ENCODE data around the gene GNAZ. TPM values are rescaled to one million over a fixed set of nuclear protein-coding genes. Genes with fewer than 3 reads are reported as not detected.

GNAZ gene
- total RNA-seq, 1 donor from 2014 or later, result 1.1 TPM

- Histone ChIP-seq H3K27ac (ENCODE audit: low read depth, low read length) (no peak overlapping the region), H3K36me3 (ENCODE audit: insufficient read depth, low read length) (no peaks in the 10 kb centered on the region), H3K27me3 (ENCODE audit: insufficient read depth, low read length) (peaks cover 4% of the 10 kb centered on the region), H4K20me1 (ENCODE audit: insufficient read depth, low read length) (no peaks in the 10 kb centered on the region), H3K4me2 (ENCODE audit: low read length) (no peak overlapping the region), H3K9ac (ENCODE audit: low read length) (no peak overlapping the region), H3K9me3 (ENCODE audit: insufficient read depth, low read depth, low read length) (peaks cover 4% of the 10 kb centered on the region), H3K4me1 (ENCODE audit: insufficient read depth, low read length) (no peaks in the 10 kb centered on the region), H3K4me3 (ENCODE audit: insufficient read depth, low read depth, low read length) (no peak overlapping the region), H2AFZ (ENCODE audit: low read depth, low read length) (no peak overlapping the region), H3K79me2 (ENCODE audit: insufficient read depth, low read length) (no peaks in the 10 kb centered on the region)
- H3K9me3 Mint-ChIP-seq (ENCODE audit: unreplicated experiment), result peaks cover 11% of the 10 kb centered on the region
- DNase-seq (ENCODE audit: low read depth), result no peak
- H3K27ac Mint-ChIP-seq (ENCODE audit: unreplicated experiment), result no peak overlapping the region
- H3K4me3 Mint-ChIP-seq (ENCODE audit: unreplicated experiment), result no peak overlapping the region
- TF ChIP-seq, protein P1, sequence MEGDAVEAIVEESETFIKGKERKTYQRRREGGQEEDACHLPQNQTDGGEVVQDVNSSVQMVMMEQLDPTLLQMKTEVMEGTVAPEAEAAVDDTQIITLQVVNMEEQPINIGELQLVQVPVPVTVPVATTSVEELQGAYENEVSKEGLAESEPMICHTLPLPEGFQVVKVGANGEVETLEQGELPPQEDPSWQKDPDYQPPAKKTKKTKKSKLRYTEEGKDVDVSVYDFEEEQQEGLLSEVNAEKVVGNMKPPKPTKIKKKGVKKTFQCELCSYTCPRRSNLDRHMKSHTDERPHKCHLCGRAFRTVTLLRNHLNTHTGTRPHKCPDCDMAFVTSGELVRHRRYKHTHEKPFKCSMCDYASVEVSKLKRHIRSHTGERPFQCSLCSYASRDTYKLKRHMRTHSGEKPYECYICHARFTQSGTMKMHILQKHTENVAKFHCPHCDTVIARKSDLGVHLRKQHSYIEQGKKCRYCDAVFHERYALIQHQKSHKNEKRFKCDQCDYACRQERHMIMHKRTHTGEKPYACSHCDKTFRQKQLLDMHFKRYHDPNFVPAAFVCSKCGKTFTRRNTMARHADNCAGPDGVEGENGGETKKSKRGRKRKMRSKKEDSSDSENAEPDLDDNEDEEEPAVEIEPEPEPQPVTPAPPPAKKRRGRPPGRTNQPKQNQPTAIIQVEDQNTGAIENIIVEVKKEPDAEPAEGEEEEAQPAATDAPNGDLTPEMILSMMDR (IDR thresholded peaks at IDR 0.05; ENCODE audit: insufficient read depth, low read depth, low read length), result no peak
- TF ChIP-seq EZH2 (IDR thresholded peaks at IDR 0.05; ENCODE audit: insufficient read depth, low read length), result no peak
- H3K4me1 Mint-ChIP-seq (ENCODE audit: low read depth, unreplicated experiment), result no peaks in the 10 kb centered on the region
- peaks cover 56% of the 10 kb centered on the region for H3K27me3 Mint-ChIP-seq (ENCODE audit: low read depth, unreplicated experiment)
- no peak for FAIRE-seq
- no peaks in the 10 kb centered on the region for H3K36me3 Mint-ChIP-seq (ENCODE audit: low read depth, unreplicated experiment)
These were observed 14.7 kb upstream of the GNAZ start for GRCh38 chr22:23055449-23056179.

GRCh38 chr22:23057331-23057730 is 13.0 kb upstream of the GNAZ start:
- no peak overlapping the region for H3K4me3 Mint-ChIP-seq (ENCODE audit: unreplicated experiment)
- H4K20me1 ChIP-seq (ENCODE audit: insufficient read depth, low read length), result no peaks in the 10 kb centered on the region
- no peak overlapping the region for H3K4me2 ChIP-seq (ENCODE audit: low read length)
- DNase-seq (ENCODE audit: low read depth), result no peak
- peaks cover 9% of the 10 kb centered on the region for H3K9me3 Mint-ChIP-seq (ENCODE audit: unreplicated experiment)
- no peaks in the 10 kb centered on the region for H3K4me1 Mint-ChIP-seq (ENCODE audit: low read depth, unreplicated experiment)
- no peaks in the 10 kb centered on the region for H3K79me2 ChIP-seq (ENCODE audit: insufficient read depth, low read length)
- H2AFZ ChIP-seq (ENCODE audit: low read depth, low read length), result no peak overlapping the region
- H3K27me3 Mint-ChIP-seq (ENCODE audit: low read depth, unreplicated experiment), result peaks cover 59% of the 10 kb centered on the region
- no peak overlapping the region for H3K4me3 ChIP-seq (ENCODE audit: insufficient read depth, low read depth, low read length)
- TF ChIP-seq, protein P1 (IDR thresholded peaks at IDR 0.05; ENCODE audit: insufficient read depth, low read depth, low read length), result no peak
- no peak for TF ChIP-seq EZH2 (IDR thresholded peaks at IDR 0.05; ENCODE audit: insufficient read depth, low read length)
- FAIRE-seq, result no peak
- H3K36me3 Mint-ChIP-seq (ENCODE audit: low read depth, unreplicated experiment), result no peaks in the 10 kb centered on the region
- H3K27me3 ChIP-seq (ENCODE audit: insufficient read depth, low read length), result peaks cover 4% of the 10 kb centered on the region
- H3K9ac ChIP-seq (ENCODE audit: low read length), result no peak overlapping the region
- no peaks in the 10 kb centered on the region for H3K4me1 ChIP-seq (ENCODE audit: insufficient read depth, low read length)
- H3K27ac Mint-ChIP-seq (ENCODE audit: unreplicated experiment), result no peak overlapping the region
- H3K27ac ChIP-seq (ENCODE audit: low read depth, low read length), result no peak overlapping the region
- no peaks in the 10 kb centered on the region for H3K36me3 ChIP-seq (ENCODE audit: insufficient read depth, low read length)
- peaks cover 4% of the 10 kb centered on the region for H3K9me3 ChIP-seq (ENCODE audit: insufficient read depth, low read depth, low read length)

- Mint-ChIP-seq H3K9me3 (ENCODE audit: unreplicated experiment) (peaks cover 9% of the 10 kb centered on the region), H3K4me3 (ENCODE audit: unreplicated experiment) (no peak overlapping the region), H3K4me1 (ENCODE audit: low read depth, unreplicated experiment) (no peaks in the 10 kb centered on the region), H3K36me3 (ENCODE audit: low read depth, unreplicated experiment) (no peaks in the 10 kb centered on the region), H3K27ac (ENCODE audit: unreplicated experiment) (no peak overlapping the region), H3K27me3 (ENCODE audit: low read depth, unreplicated experiment) (peaks cover 66% of the 10 kb centered on the region)
- DNase-seq (ENCODE audit: low read depth) (no peak), FAIRE-seq (no peak)
- Histone ChIP-seq H3K79me2 (ENCODE audit: insufficient read depth, low read length) (no peaks in the 10 kb centered on the region), H2AFZ (ENCODE audit: low read depth, low read length) (no peak overlapping the region), H3K4me2 (ENCODE audit: low read length) (no peak overlapping the region), H3K9ac (ENCODE audit: low read length) (no peak overlapping the region), H3K27me3 (ENCODE audit: insufficient read depth, low read length) (peaks cover 2% of the 10 kb centered on the region), H3K9me3 (ENCODE audit: insufficient read depth, low read depth, low read length) (peaks cover 4% of the 10 kb centered on the region), H4K20me1 (ENCODE audit: insufficient read depth, low read length) (no peaks in the 10 kb centered on the region), H3K36me3 (ENCODE audit: insufficient read depth, low read length) (no peaks in the 10 kb centered on the region), H3K27ac (ENCODE audit: low read depth, low read length) (no peak overlapping the region), H3K4me1 (ENCODE audit: insufficient read depth, low read length) (no peaks in the 10 kb centered on the region), H3K4me3 (ENCODE audit: insufficient read depth, low read depth, low read length) (no peak overlapping the region)
- no peak for TF ChIP-seq EZH2 (IDR thresholded peaks at IDR 0.05; ENCODE audit: insufficient read depth, low read length)
These were observed 12.3 kb upstream of the GNAZ start for GRCh38 chr22:23058063-23058462.

All from astrocyte (in vitro differentiated cells and primary cell).